Lower lobe of right lung (tissue), 2 donors: Measurements from ENCODE around the gene CDKN2A. TPM values are rescaled to one million over a fixed set of nuclear protein-coding genes. Genes with fewer than 3 reads are reported as not detected.
"Not testable (repeated sequence)": the region's sequence is repeated elsewhere in the genome, so short reads cannot be mapped to it uniquely, and the experiment has no call there.

Source experiments
- ATAC-seq, 2 donors: fragments of 200-7000 bp; cut with Tn5 transposase; one replicate each; pipeline ENCODE4 v1.9.1; 2020 to 2022; ENCODE audit warnings: mild to moderate bottlenecking in 2 of 2, moderate library complexity in 2 of 2
- DNase-seq: peaks from one replicate; pipeline ENCODE4 v3.0.0-alpha.2; 2020
- H3K27ac ChIP-seq: fragments of 200-600 bp; one replicate; pipeline ENCODE4 v1.8.0; 2022
- H3K27me3 ChIP-seq: fragments of 200-600 bp; one replicate; pipeline ENCODE4 v1.8.0; 2022; ENCODE audit warnings: low read depth
- H3K36me3 ChIP-seq: fragments of 200-600 bp; one replicate; pipeline ENCODE4 v1.8.0; 2022; ENCODE audit warnings: mild to moderate bottlenecking
- H3K4me1 ChIP-seq: fragments of 200-600 bp; one replicate; pipeline ENCODE4 v1.8.0; 2022
- H3K4me3 ChIP-seq: fragments of 200-600 bp; one replicate; pipeline ENCODE4 v1.8.0; 2022; ENCODE audit warnings: mild to moderate bottlenecking
- H3K9me3 ChIP-seq: fragments of 200-600 bp; one replicate; pipeline ENCODE4 v1.8.0; 2022
- intact Hi-C: fragments of 100-400 bp; cut with DNase I; formaldehyde crosslinking; loops from one replicate; pipeline ENCODE4 v1.11.0; 2022
- total RNA-seq: library from RNA; stranded (reverse); fragmentation: NEBNext Ultra II Directional; extraction: Animal tissue kit (Norgen Biotek cat#: 25700); gene quantifications from one replicate; pipeline ENCODE4 v1.2.1, GENCODE V29; 2021
- TF ChIP-seq, protein P1 (sequence below): fragments of 200-600 bp; IDR thresholded peaks from one replicate; pipeline ENCODE4 v1.8.0; 2022; ENCODE audit warnings: antibody characterized with exemption, mild to moderate bottlenecking
- donor health status: DM: no; HTN: yes; CAD: no; lungs with severe emphysema.

CDKN2A gene
- total RNA-seq, 1 donor from 2014 or later = 8.4 TPM

DNA sequence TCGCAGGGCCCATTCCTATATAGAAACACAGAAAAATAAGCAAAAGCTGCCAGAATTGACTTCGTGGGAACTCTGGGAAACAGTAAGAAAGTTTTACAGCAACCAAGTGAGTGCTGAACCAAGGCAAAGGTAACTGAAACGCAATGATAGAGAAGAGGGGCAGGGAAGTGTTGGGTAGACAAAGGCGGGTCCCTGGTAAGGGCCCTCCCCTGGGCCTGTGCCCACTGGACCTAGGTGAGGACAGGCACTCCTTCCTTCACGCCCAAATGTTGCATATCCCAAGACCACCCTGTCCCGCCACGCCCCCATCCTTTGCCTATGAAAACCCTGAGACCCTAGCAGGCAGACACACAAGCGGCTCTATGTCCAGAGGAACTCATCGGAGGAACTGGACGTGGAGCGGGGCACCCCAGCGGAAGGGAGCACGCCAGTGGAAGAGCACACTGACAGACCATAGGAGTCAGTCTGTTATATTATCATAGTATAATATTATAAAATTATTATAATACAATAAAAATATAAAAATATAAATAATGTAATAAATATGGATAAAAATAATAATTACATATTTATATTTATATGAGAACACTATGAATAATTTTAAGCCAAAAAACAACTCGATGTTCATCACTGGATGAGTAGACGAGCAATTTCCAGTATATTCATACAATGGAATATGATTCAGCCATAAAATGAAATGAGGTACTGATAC lies 27.9 kb downstream of the CDKN2A start:
- intact Hi-C loops = no loop called here
- Histone ChIP-seq H3K27me3 (peaks cover 88% of the 10 kb centered on the region), H3K27ac (no peak overlapping the region), H3K36me3 (no peaks in the 10 kb centered on the region), H3K9me3 (no peaks in the 10 kb centered on the region), H3K4me1 (peaks cover 27% of the 10 kb centered on the region), H3K4me3 (no peak overlapping the region)
- DNase-seq (no peak), ATAC-seq (no peak)
- TF ChIP-seq, protein P1, sequence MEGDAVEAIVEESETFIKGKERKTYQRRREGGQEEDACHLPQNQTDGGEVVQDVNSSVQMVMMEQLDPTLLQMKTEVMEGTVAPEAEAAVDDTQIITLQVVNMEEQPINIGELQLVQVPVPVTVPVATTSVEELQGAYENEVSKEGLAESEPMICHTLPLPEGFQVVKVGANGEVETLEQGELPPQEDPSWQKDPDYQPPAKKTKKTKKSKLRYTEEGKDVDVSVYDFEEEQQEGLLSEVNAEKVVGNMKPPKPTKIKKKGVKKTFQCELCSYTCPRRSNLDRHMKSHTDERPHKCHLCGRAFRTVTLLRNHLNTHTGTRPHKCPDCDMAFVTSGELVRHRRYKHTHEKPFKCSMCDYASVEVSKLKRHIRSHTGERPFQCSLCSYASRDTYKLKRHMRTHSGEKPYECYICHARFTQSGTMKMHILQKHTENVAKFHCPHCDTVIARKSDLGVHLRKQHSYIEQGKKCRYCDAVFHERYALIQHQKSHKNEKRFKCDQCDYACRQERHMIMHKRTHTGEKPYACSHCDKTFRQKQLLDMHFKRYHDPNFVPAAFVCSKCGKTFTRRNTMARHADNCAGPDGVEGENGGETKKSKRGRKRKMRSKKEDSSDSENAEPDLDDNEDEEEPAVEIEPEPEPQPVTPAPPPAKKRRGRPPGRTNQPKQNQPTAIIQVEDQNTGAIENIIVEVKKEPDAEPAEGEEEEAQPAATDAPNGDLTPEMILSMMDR = no peak

DNA sequence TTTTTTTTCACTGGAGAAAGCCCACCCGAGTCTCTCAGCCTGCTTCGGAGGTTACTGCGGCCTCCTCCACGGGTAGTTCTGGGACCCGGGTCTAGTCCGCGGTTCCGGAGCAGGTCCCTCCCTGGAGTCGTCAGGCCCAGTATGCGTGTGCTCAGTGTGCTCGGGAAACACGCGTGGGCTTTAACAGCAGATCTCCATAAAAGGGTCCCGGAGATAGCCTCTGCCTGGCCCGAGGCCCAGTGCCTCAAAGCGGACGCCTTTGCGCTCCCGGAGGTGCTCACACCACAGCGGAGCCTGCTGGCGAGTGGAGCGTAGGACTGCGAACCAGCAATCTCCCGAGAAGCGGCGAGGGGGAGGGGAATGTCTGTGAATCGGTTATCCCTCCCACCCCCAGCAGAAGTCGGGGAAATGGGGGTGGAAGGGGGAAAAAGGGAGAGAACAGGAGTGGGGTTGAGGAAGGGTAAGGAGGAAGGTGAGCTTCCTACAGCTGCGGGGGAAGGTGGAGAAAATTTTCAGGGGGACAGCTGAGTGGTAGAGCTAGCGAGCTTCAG lies 28.7 kb downstream of the CDKN2A start:
- H3K27ac ChIP-seq = no peak overlapping the region
- intact Hi-C loops = no loop called here
- H3K4me1 ChIP-seq = peaks cover 21% of the 10 kb centered on the region
- DNase-seq = no peak
- peaks cover 79% of the 10 kb centered on the region for H3K27me3 ChIP-seq
- H3K36me3 ChIP-seq = no peaks in the 10 kb centered on the region
- peak overlapping the region; percentile 43 for H3K4me3 ChIP-seq
- ATAC-seq = peak; percentile 83 to 91
- TF ChIP-seq, protein P1 = peak; percentile 38
- no peaks in the 10 kb centered on the region for H3K9me3 ChIP-seq

DNA sequence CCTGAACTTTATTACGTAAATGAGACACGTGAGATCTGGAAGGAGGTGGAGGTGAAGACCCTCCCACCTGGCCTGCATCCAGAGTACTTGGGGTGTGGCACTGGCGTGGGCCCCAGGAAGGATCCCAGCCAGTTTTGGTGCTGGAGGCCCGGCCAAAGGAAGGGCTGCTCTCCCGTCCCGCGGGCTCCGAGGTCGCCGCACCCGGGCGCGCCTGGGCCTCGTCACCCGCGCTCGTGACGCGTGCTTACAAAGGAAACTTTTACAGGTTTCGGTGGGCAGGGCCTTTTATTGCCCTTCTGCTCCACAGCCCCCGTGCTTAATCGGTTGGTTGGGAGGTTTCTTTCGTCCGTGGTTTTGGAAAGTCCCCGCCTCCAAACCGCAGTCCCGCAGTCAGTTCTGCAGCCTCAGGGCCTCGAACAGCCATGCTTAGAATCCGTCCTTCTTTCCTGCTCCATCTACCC lies 29.2 kb downstream of the CDKN2A start:
- intact Hi-C loops = no loop called here
- Histone ChIP-seq H3K27ac (no peak overlapping the region), H3K4me3 (peak overlapping the region; percentile 43), H3K27me3 (peaks cover 74% of the 10 kb centered on the region), H3K4me1 (peaks cover 21% of the 10 kb centered on the region), H3K36me3 (no peaks in the 10 kb centered on the region), H3K9me3 (no peaks in the 10 kb centered on the region)
- TF ChIP-seq, protein P1 = no peak
- no peak for DNase-seq
- peak; percentile 60 to 71 for ATAC-seq

DNA sequence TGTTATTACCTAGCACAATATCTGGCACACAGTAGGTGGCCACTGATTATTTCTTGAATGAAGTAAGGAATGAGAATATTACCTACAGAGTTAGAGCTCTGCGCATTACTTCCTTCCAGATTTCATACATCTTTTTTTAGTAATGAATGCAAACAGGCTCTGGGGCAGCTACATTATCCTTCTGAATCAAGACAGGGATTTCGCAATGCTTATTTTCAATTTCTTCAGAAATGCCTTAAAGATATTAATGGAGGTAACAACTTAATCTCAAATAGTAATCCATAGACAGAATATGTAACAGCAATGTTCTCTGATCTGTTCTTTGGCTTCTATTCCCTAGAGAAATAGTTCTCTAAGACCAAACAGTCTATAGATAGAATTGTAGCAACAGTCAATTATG lies 32.6 kb downstream of the CDKN2A start:
- DNase-seq = no peak
- H3K9me3 ChIP-seq = no peaks in the 10 kb centered on the region
- H3K4me1 ChIP-seq = peaks cover 15% of the 10 kb centered on the region
- no peak overlapping the region for H3K27ac ChIP-seq
- H3K4me3 ChIP-seq = no peak overlapping the region
- H3K27me3 ChIP-seq = peaks cover 40% of the 10 kb centered on the region
- intact Hi-C loops = no loop called here
- no peak for ATAC-seq
- TF ChIP-seq, protein P1 = no peak
- H3K36me3 ChIP-seq = no peaks in the 10 kb centered on the region

DNA sequence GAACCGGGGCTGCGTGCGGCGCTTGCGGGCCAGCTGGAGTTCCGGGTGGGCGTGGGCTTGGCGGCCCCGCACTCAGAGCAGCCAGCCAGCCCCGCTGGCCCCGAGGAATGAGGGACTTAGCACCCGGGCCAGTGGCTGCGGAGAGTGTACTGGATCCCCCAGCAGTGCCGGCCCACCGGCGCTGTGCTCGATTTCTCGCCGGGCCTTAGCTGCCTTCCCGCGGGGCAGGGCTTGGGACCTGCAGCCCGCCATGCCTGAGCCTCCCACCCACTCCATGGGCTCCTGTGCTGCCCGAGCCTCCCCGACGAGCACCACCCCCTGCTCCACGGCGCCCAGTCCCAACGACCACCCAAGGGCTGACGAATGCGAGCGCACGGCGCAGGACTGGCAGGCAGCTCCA lies 34.9 kb downstream of the CDKN2A start:
- H3K27ac ChIP-seq, H3K4me1 ChIP-seq, DNase-seq, ATAC-seq, H3K36me3 ChIP-seq, H3K9me3 ChIP-seq, H3K4me3 ChIP-seq, intact Hi-C loops: not testable (repeated sequence)
- peaks cover 17% of the 10 kb centered on the region for H3K27me3 ChIP-seq

DNA sequence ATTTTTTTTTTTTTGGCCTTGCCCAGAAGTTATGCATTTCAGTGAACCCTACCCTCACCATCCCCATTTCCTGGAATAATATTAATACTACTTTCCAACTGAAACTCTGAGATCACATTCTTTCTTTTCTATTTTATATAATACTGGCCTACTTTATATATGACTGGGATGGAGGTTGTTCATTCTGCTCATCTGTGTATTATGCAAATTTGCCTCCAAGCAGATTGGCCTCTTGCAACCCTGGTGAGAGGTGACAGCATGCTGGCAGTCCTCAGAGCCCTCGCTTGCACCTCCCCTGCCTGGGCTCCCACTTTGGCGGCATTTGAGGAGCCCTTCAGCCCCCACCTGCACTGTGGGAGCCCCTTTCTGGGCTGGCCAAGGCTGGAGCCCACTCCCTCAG lies 35.4 kb downstream of the CDKN2A start:
- ATAC-seq (no peak), DNase-seq (no peak)
- H3K27ac ChIP-seq = no peak overlapping the region
- TF ChIP-seq, protein P1 = no peak
- intact Hi-C loops = no loop called here
- no peaks in the 10 kb centered on the region for H3K9me3 ChIP-seq
- H3K27me3 ChIP-seq = peaks cover 13% of the 10 kb centered on the region
- no peaks in the 10 kb centered on the region for H3K36me3 ChIP-seq
- H3K4me3 ChIP-seq = no peak overlapping the region
- no peaks in the 10 kb centered on the region for H3K4me1 ChIP-seq
